Measurements from ENCODE around the gene KLF3. TPM values are rescaled to one million over a fixed set of nuclear protein-coding genes. Genes with fewer than 3 reads are reported as not detected.

Gene KLF3
- total RNA-seq, 1 donor from 2014 or later: 39.2 TPM

- H3K27me3 ChIP-seq (ENCODE audit: control insufficient read depth, insufficient read depth, low read length): no peaks in the 10 kb centered on the region
- TF ChIP-seq, protein P1, sequence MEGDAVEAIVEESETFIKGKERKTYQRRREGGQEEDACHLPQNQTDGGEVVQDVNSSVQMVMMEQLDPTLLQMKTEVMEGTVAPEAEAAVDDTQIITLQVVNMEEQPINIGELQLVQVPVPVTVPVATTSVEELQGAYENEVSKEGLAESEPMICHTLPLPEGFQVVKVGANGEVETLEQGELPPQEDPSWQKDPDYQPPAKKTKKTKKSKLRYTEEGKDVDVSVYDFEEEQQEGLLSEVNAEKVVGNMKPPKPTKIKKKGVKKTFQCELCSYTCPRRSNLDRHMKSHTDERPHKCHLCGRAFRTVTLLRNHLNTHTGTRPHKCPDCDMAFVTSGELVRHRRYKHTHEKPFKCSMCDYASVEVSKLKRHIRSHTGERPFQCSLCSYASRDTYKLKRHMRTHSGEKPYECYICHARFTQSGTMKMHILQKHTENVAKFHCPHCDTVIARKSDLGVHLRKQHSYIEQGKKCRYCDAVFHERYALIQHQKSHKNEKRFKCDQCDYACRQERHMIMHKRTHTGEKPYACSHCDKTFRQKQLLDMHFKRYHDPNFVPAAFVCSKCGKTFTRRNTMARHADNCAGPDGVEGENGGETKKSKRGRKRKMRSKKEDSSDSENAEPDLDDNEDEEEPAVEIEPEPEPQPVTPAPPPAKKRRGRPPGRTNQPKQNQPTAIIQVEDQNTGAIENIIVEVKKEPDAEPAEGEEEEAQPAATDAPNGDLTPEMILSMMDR (IDR thresholded peaks at IDR 0.05; ENCODE audit: insufficient read depth, low read length, poor library complexity, severe bottlenecking): no peak
- DNase-seq (ENCODE audit: low read depth): no peak
- H3K4me3 ChIP-seq (ENCODE audit: low read depth, low read length): no peak overlapping the region
- H3K36me3 ChIP-seq (ENCODE audit: control insufficient read depth, insufficient read depth, low read length): peaks cover 3% of the 10 kb centered on the region
These were observed 20.3 kb downstream of the KLF3 start for GRCh38 chr4:38684271-38684670.

- DNase-seq (ENCODE audit: low read depth): no peak
These were observed 21.2 kb downstream of the KLF3 start for GRCh38 chr4:38684951-38685844.

DNA sequence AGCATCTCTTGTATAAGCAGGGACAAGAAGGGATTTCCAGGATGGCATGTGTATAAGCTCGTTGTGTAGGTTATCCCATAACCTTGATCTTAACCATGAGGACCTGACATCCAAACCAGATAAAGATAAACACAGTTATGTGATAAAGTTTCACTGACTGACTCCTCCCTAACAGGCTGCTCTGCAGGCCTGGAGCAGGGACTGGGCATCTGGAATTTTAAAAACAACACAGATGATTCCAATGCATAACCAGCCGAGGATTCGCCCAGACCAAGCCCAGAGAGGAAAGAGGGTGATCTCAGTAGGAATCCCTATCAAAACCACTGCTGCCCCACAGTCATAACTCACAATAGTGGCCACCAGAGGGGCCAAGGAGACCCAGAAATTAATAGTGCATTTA lies 22.7 kb downstream of the KLF3 start:
- DNase-seq (ENCODE audit: low read depth): no peak
- TF ChIP-seq, protein P1 (IDR thresholded peaks at IDR 0.05; ENCODE audit: insufficient read depth, low read length, poor library complexity, severe bottlenecking): no peak
- no peaks in the 10 kb centered on the region for H3K27me3 ChIP-seq (ENCODE audit: control insufficient read depth, insufficient read depth, low read length)
- no peak overlapping the region for H3K4me3 ChIP-seq (ENCODE audit: low read depth, low read length)
- H3K36me3 ChIP-seq (ENCODE audit: control insufficient read depth, insufficient read depth, low read length): peaks cover 5% of the 10 kb centered on the region

More at GRCh38 chr4:38684951-38685844, 21.2 kb downstream of the KLF3 start:
- Histone ChIP-seq H3K4me3 (ENCODE audit: low read depth, low read length) (no peak overlapping the region), H3K27me3 (ENCODE audit: control insufficient read depth, insufficient read depth, low read length) (no peaks in the 10 kb centered on the region), H3K36me3 (ENCODE audit: control insufficient read depth, insufficient read depth, low read length) (peaks cover 4% of the 10 kb centered on the region)
- TF ChIP-seq, protein P1 (IDR thresholded peaks at IDR 0.05; ENCODE audit: insufficient read depth, low read length, poor library complexity, severe bottlenecking): no peak

DNA sequence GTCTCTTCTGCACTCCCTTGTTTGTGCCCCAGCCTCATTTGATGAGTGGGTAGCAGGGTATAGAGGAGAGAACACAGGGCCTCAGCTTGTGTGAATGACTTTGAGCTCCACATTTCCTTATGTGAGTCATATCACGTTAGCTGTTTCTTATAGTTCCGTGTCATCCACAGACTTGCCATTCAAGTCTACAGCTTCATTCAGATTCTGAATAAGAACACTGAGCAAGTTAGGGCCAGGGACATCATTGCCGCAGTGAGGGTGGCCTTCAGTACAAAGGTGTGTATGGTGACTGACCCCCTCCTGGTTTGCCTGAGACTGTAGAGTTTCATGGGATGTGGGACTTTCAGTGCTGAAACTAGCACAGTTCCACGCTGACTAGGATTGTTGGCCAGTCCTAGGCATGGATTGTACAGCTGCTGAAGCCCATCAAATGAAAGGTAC lies 23.6 kb downstream of the KLF3 start:
- Histone ChIP-seq H3K27me3 (ENCODE audit: control insufficient read depth, insufficient read depth, low read length) (no peaks in the 10 kb centered on the region), H3K4me3 (ENCODE audit: low read depth, low read length) (no peak overlapping the region), H3K36me3 (ENCODE audit: control insufficient read depth, insufficient read depth, low read length) (peaks cover 5% of the 10 kb centered on the region)
- TF ChIP-seq, protein P1 (IDR thresholded peaks at IDR 0.05; ENCODE audit: insufficient read depth, low read length, poor library complexity, severe bottlenecking): no peak
- no peak for DNase-seq (ENCODE audit: low read depth)

DNA sequence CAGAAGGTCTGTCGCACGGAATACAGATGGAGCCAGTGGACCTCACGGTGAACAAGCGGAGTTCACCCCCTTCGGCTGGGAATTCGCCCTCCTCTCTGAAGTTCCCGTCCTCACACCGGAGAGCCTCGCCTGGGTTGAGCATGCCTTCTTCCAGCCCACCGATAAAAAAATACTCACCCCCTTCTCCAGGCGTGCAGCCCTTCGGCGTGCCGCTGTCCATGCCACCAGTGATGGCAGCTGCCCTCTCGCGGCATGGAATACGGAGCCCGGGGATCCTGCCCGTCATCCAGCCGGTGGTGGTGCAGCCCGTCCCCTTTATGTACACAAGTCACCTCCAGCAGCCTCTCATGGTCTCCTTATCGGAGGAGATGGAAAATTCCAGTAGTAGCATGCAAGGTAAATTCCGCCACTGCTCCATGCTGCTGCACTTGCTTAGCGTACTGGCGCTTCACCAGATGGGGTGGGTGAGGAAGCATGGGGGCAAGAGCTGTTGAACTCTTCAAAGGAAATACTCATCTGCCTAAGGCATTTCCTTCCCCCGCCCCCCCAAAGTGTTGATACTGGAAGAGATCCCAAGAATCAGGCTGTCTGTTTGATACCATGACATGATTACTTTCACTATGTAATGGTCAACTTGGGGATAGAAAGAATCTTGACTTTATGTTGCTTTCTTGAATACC lies 24.8 kb downstream of the KLF3 start:
- peaks cover 5% of the 10 kb centered on the region for H3K36me3 ChIP-seq (ENCODE audit: control insufficient read depth, insufficient read depth, low read length)
- DNase-seq (ENCODE audit: low read depth): no peak
- no peak overlapping the region for H3K4me3 ChIP-seq (ENCODE audit: low read depth, low read length)
- no peaks in the 10 kb centered on the region for H3K27me3 ChIP-seq (ENCODE audit: control insufficient read depth, insufficient read depth, low read length)
- TF ChIP-seq, protein P1 (IDR thresholded peaks at IDR 0.05; ENCODE audit: insufficient read depth, low read length, poor library complexity, severe bottlenecking): no peak

Measured in kidney epithelial cell (primary cell).